Endothelial cell of umbilical vein (primary cell): ENCODE data around the gene HECTD4.

Experiments
- FOS ChIP-seq: IDR thresholded peaks from 2 replicates; pipeline ENCODE4 v1.6.1; 2011; ENCODE audit warnings: mild to moderate bottlenecking, low read length, moderate library complexity, borderline replicate concordance; ENCODE audit not compliant: insufficient read depth
- TF ChIP-seq, protein P1 (sequence below), 2 donors: IDR thresholded peaks; 1 replicate in 1 of 2; 2 replicates in 1 of 2; pipeline ENCODE4 v1.5.1; 2011; ENCODE audit warnings: low read length in 2 of 2, mild to moderate bottlenecking in 2 of 2, moderate library complexity in 2 of 2, control low read depth in 1 of 2, inconsistent platforms in 1 of 2, low read depth in 1 of 2; ENCODE audit not compliant: insufficient read depth in 1 of 2; ENCODE audit errors: extremely low read depth in 1 of 2

DNA sequence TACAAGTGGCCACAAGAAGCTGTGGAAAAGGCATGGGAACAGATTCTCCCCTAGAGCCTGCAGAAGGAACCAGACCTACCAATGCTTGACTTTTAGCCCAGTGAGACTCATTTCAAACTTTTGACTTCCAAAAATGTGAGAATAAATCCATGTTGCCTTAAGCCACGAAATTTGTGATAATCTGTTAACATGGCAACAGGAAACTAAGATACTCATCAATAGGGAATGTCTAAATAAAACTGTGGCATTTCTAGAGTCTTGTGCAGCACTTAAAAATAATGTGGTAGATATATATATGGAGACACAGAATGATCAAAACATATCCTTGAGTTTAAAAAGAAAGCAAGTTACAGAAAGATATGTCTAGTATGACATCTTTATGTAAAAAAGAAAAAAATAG lies 12.0 kb downstream of the HECTD4 start:
- TF ChIP-seq, protein P1, sequence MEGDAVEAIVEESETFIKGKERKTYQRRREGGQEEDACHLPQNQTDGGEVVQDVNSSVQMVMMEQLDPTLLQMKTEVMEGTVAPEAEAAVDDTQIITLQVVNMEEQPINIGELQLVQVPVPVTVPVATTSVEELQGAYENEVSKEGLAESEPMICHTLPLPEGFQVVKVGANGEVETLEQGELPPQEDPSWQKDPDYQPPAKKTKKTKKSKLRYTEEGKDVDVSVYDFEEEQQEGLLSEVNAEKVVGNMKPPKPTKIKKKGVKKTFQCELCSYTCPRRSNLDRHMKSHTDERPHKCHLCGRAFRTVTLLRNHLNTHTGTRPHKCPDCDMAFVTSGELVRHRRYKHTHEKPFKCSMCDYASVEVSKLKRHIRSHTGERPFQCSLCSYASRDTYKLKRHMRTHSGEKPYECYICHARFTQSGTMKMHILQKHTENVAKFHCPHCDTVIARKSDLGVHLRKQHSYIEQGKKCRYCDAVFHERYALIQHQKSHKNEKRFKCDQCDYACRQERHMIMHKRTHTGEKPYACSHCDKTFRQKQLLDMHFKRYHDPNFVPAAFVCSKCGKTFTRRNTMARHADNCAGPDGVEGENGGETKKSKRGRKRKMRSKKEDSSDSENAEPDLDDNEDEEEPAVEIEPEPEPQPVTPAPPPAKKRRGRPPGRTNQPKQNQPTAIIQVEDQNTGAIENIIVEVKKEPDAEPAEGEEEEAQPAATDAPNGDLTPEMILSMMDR (IDR thresholded peaks at IDR 0.05; ENCODE audit: extremely low read depth in 1 of 2, insufficient read depth in 1 of 2, low read depth in 1 of 2, low read length in 2 of 2) = no peak
- TF ChIP-seq FOS = no peak
